GM19463 (cell line): ENCODE measurements around the gene MYH6.

Source experiments
- ATAC-seq: cut with Tn5 transposase; IDR thresholded peaks from one replicate; pipeline ENCODE4 v1.9.1; 2021; ENCODE audit warnings: mild to moderate bottlenecking, moderate library complexity; ENCODE audit not compliant: unreplicated experiment

Gene MYH6

DNA sequence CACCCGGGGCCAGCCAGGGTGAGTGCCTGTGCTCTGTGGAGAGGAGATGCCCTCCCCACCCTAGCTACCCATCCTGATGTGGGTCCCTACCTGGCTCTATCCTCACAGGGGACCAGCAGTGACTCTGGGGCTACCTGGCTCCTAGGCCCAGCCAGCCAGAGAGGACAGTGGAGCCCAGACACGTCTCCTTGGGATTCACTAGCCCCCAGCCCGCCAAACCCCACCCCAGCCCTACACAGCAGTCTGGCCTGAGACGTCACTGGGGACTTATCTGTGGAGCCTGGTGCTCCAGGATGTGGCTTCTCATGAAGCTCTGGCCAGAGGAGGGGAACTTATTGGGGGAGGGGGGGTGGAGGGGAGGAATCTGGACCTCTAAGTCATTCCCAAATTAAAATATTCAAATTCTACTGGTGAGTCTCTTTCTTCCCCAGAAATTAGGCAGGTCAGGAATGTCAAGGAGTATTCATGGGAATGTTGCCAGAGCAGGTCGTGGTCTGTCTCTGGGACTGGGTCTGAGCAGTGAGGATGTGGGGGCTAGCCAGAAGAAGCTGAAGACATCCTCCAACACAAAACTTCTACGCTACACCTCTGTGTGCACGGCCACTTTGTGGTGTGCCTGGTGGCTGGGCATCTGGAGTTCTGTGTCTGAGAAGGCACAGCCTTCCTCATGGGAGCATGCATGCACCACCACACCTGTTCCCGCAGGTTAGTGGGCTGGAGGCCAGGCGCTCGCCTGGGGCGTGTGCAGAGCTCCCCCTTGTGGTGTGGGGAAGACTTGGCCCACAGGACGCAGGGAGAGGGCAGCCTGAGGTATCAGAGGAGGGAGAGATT, 28.5 kb downstream of the MYH6 start:
- ATAC-seq, result no peak

- no peak for ATAC-seq
Observed at GRCh38 chr14:23378612-23379220, 29.4 kb downstream of the MYH6 start.

- no peak for ATAC-seq
Observed at GRCh38 chr14:23377573-23378563, 30.2 kb downstream of the MYH6 start.

GRCh38 chr14:23377198-23377550, 30.9 kb downstream of the MYH6 start:
- no peak for ATAC-seq

DNA sequence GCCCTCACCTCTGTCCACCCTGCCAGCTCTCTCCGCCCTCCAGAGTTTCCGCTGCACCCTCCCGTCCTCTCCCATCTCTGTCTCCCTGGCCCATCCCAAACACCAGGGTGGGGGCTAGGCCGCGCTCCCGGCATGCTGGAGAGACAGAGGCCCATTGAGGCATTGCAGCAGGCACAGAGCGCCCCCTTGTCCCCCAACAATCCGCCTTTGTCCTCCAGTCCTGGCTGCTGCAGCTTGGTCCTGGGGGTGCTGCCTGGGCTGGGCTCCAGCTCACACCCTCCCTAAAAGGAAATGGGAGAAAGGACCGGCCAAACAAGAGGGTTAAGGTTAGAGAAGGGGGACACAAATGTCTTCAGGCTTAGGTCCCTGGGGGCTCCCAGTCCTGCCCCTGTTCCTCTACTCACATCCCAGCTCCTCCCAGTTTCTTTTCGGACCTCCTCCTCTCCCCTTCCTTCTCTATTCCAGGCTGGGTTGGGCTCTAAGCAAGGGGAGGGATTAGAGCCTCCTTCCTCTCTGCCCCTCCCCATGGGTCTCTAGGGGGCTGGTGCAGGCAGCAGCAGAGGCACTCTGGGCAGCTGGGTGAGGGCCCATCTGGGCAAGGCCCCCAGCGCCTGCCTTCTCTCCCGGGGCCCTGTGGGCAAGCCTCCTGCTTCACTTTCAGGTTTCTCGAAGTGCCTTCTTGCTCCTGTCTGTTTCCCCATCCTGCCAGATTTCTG, 31.4 kb downstream of the MYH6 start, which contains the start of gene CMTM5:
Gene CMTM5, plus strand, starts transcription at position 565 of the 716 bp plus-strand sequence. CDS start 206 bp downstream, outside the sequence.
- no peak for ATAC-seq

- ATAC-seq, result no peak
Observed at GRCh38 chr14:23375527-23376251, 32.4 kb downstream of the MYH6 start.

- no peak for ATAC-seq
Observed at GRCh38 chr14:23373041-23373440, 35.0 kb downstream of the MYH6 start.

DNA sequence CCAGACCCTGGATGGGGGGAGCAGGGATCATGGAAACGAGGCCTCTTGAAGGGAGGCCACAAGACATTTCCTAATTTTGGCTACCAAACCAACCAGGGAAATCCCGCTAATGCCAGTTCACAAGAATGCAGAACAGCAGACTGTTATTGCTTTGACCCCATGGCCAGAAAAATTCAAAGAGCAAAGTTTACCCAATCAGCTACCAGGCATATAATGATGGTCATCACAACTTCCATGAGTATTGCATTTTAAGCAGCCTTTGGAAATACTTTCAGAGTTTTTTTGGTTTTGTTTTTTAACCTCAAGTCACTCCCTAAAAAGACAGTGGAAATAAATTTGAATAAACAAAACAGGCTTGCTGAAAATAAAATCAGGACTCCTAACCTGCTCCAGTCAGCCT, 35.6 kb downstream of the MYH6 start, which contains the start of gene IL25:
Gene IL25, plus strand, starts transcription at position 301 of the 400 bp plus-strand sequence.
- ATAC-seq, result no peak

DNA sequence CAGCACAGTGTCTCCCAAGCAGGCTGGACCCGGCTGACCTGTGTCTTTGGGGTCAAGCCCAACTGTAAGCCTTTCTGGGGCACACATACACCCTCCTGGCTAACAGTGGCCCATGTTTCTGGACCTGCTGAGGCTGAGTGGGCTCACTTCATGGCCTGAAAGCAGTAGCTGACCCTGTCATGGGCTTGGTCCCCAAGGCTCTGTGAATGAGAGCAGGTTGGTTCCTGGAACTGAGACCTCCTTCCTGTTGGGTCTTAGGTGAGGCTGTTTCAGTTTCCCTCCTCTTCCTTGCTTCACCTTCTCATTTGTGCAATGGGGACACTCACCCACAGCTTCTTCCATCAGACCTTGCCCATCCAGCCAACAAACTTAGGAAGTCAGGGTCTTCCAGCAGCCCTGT, 36.2 kb downstream of the MYH6 start:
- no peak for ATAC-seq

DNA sequence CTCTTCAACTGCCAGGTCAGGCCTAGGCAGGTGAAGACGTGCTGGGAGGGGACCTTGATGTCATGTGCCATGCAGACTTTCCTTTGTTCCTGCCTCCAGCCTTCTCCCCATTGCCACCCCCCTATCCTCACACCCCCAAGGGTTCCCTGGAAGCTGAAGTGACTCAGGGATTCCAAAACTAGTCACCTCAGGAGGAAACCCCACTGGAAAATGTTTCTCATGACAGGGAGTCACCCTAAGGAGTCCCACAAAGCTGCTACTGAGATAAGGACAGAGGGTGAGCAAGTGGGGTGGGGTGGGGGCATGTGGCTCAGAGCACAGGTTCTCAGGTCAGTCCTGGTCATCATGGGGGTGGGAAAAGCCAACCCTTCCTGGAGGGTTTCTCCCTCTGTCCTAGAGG, 37.9 kb downstream of the MYH6 start:
- no peak for ATAC-seq

DNA sequence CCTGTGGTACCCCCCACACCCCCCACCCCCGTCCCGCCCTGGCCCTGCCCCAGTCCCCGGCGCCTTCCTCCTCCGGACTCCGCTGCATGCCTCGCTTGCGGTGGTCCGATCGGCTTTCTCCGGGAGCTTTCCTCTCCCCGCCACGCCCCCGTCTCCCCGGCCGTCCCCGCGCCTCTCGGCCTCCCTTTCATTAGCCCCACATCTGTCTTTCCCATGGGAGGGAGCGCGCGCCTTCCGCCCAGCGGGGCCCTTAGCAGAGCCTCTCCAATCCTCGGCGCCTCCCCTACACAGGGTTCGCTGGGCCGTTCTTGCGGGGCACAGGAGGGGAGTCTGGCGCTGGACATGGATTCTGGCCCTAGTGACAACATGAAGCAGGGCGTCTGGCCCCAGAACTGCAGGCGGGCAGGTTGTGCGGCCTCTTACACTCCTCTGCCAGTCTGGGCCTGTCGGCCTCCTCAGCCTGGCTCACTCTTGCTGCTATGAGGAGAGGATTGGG, 41.6 kb downstream of the MYH6 start:
- ATAC-seq, result no peak

GRCh38 chr14:23365732-23366425, 42.2 kb downstream of the MYH6 start:
- ATAC-seq, result no peak

- no peak for ATAC-seq
Observed at GRCh38 chr14:23365036-23365731, 42.9 kb downstream of the MYH6 start, which contains the start of gene EFS. TSS of gene EFS (minus strand) at chr14:23365172. CDS start at chr14:23365025, 147 bp downstream.

DNA sequence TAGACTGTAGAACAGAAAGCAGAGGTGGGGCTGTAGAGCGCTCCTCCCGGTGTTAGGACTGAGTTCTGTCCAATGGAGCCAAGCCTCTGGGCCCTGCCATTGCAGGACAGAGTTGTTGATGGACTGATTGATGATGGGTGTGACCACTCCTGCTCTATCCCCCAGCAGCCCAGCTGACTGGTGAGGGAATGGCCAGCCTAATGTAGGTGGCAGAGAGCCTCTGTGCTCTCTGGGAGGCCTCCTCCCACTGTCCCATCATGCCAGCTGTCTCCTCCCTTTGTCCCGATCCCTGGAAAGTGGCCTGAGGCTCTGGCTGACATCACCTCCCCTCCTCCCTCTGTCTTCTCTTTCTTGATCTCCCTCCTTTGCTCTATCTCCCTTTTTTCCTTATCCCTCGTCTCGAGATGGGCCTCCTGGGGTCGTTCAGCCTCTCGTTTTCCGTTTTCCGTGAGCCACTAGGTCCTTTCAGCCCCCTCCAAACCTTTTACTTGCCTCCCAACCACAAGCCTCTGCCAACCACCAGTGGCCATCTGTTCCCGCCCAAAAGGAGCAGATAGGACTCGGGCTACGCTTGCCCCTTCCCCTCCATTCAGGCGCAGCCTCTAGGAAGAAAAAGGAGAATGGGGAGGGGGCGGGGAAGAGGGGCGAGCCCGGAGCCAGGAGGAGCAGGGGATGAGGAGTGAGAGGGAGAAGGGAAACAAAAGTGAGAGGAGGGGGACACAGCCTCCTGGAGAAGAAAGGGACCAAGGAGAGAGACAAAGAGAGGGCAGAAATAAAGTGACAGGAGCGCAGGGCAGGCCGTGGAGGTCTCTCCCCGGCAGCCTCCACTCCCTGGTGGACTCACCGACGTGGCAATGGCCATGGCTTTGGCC, 43.7 kb downstream of the MYH6 start:
- ATAC-seq, result no peak

DNA sequence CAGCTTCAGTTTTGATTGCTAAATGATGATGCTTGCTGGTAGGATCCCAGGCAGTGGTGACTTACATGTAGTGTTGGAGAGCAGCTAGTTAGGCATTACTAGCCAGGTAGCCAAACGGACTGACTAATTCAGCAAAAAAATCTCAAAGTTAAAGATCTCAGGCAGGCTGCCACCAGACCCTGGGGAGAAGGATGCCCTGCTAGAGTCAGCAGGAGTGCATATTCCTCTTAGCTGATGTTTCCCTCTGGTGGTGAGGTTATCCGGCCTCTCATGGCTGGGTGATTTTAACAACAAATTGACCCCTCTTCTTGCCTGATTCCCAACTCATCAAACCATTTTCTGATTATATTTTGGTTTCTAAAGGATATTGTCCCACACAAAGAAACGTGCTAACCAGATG, 45.9 kb downstream of the MYH6 start:
- no peak for ATAC-seq

DNA sequence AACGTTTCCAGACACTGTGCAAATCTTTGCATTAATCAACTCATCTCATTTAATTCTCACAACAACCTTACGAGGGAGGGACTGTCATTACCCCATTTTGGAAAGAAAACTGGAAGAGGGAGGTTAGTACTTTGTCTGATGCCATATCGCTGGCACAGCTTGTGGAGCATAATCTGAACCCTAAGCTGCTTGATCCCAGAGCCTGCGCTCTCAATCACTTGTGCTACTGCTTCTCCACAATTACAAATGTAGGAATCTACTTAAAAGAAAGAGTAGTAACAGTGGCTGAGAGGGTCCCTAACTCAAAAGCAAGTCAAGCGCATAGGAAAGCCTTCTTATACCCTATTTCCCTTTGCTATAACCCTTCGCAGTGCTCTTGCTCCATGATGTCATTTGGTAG, 46.3 kb downstream of the MYH6 start:
- no peak for ATAC-seq

GRCh38 chr14:23361320-23361719, 46.8 kb downstream of the MYH6 start:
- ATAC-seq, result no peak
